Chondrocyte (in vitro differentiated cells): ENCODE results near the gene KCNQ1OT1. TPM values are rescaled to one million over a fixed set of nuclear protein-coding genes. Genes with fewer than 3 reads are reported as not detected.

ENCODE experiments used
- DNase-seq: peaks from one replicate; pipeline ENCODE4 v3.0.0; 2021; ENCODE audit warnings: mixed read lengths, low spot score
- H3K27ac Mint-ChIP-seq: one replicate; pipeline ENCODE4 v1.8.0; 2021; ENCODE audit warnings: mild to moderate bottlenecking, moderate library complexity, mixed read lengths; ENCODE audit not compliant: unreplicated experiment
- H3K27me3 Mint-ChIP-seq: 2 replicates; pipeline ENCODE4 v1.8.0; 2021; ENCODE audit warnings: low read depth, mixed read lengths
- H3K36me3 Mint-ChIP-seq: 2 replicates; pipeline ENCODE4 v1.8.0; 2021; ENCODE audit warnings: low read depth, mixed read lengths
- H3K4me1 Mint-ChIP-seq: 2 replicates; pipeline ENCODE4 v1.8.0; 2021; ENCODE audit warnings: low read depth, mild to moderate bottlenecking, mixed read lengths
- H3K4me3 Mint-ChIP-seq: one replicate; pipeline ENCODE4 v1.8.0; 2021; ENCODE audit warnings: mild to moderate bottlenecking, moderate library complexity, mixed read lengths; ENCODE audit not compliant: unreplicated experiment
- H3K9me3 Mint-ChIP-seq: 2 replicates; pipeline ENCODE4 v1.8.0; 2021; ENCODE audit warnings: low read depth, mixed read lengths
- CTCF ChIP-seq: fragments of 200-600 bp; sonication (generic); IDR thresholded peaks from 2 replicates; pipeline ENCODE4 v1.5.0; 2021; ENCODE audit warnings: antibody characterized with exemption, mild to moderate bottlenecking, moderate library complexity
- total RNA-seq: library from RNA; stranded (reverse); gene quantifications from 3 replicates; pipeline ENCODE4 v1.2.1, GENCODE V29; 2021

KCNQ1OT1 gene
- total RNA-seq, 1 donor from 2014 or later: 2.5 TPM

- Mint-ChIP-seq H3K9me3 (no peaks in the 10 kb centered on the region), H3K4me1 (no peaks in the 10 kb centered on the region), H3K27me3 (peaks cover 9% of the 10 kb centered on the region), H3K27ac (no peak overlapping the region), H3K4me3 (no peak overlapping the region), H3K36me3 (no peaks in the 10 kb centered on the region)
- TF ChIP-seq CTCF: no peak
- DNase-seq: peak; percentile 89
These were observed 111.6 kb downstream of the KCNQ1OT1 start for GRCh38 chr11:2587976-2588748.

DNA sequence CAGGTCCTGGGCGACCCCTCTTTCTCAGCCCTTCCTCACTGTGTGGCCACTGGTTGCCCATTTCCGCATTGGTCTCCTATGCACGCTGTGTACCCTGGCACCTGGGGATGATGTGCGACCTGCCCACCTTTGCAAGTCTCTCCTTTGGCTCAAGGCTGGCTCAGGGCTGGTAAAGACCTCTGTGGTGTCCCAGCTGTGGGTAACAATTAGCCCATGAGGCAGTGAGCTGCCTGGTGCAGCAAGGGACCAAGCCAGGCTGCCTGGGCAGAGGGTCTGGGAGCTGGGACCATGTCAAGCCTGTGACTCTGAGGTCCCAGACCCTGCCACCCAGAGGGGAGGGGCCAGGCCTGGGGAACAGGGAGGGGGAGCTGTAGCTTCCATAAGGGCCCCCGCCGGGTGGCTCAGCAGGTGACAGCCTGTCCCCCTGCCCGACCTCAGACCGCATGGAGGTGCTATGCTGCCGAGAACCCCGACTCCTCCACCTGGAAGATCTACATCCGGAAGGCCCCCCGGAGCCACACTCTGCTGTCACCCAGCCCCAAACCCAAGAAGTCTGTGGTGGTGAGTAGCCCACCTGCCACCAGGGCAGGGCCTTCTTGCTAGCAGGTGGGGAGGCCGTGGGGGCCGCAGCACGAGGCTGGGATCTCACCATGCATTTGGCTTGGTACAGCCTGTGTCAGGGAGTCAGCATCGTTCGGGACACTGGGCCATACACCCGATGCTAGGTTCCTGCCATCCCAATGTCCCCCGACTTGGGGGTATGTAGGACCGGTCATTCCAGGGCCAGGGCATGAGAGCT is 112.5 kb downstream of the KCNQ1OT1 start:
- no peak overlapping the region for H3K27ac Mint-ChIP-seq
- peak; percentile 86 for DNase-seq
- no peak for TF ChIP-seq CTCF
- no peaks in the 10 kb centered on the region for H3K36me3 Mint-ChIP-seq
- peaks cover 4% of the 10 kb centered on the region for H3K4me1 Mint-ChIP-seq
- H3K9me3 Mint-ChIP-seq: no peaks in the 10 kb centered on the region
- peaks cover 7% of the 10 kb centered on the region for H3K27me3 Mint-ChIP-seq
- no peak overlapping the region for H3K4me3 Mint-ChIP-seq

DNA sequence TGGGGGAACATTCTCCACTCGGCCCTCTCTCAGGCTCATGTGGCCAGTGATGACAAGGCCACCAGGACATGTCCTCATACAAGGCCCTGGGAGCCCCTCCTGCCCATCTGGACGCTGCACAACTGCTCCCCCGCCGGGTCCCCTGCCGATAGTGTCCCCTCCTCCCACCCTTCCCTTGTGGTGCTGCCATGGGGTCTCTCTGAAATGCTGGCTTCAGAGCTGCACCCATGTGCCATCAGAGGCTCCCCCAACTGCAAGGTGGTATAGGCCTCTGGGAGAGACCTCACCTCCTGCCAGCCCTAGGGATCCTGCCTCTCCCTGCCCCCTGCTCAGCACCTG is 113.0 kb downstream of the KCNQ1OT1 start:
- no peak overlapping the region for H3K4me3 Mint-ChIP-seq
- H3K36me3 Mint-ChIP-seq: no peaks in the 10 kb centered on the region
- H3K27me3 Mint-ChIP-seq: peaks cover 7% of the 10 kb centered on the region
- H3K9me3 Mint-ChIP-seq: no peaks in the 10 kb centered on the region
- H3K4me1 Mint-ChIP-seq: peaks cover 6% of the 10 kb centered on the region
- H3K27ac Mint-ChIP-seq: no peak overlapping the region
- DNase-seq: no peak
- TF ChIP-seq CTCF: no peak

GRCh38 chr11:2586087-2586792 is 113.6 kb downstream of the KCNQ1OT1 start:
- no peaks in the 10 kb centered on the region for H3K36me3 Mint-ChIP-seq
- DNase-seq: peak; percentile 88
- peaks cover 7% of the 10 kb centered on the region for H3K27me3 Mint-ChIP-seq

More at GRCh38 chr11:2586087-2586792, 113.6 kb downstream of the KCNQ1OT1 start:
- Mint-ChIP-seq H3K4me3 (no peak overlapping the region), H3K4me1 (peaks cover 6% of the 10 kb centered on the region), H3K9me3 (no peaks in the 10 kb centered on the region), H3K27ac (no peak overlapping the region)
- TF ChIP-seq CTCF: no peak
